ENCODE data around the gene CEP85L.

CEP85L gene

GRCh38 chr6:118565311-118565960, 86.0 kb downstream of the CEP85L start:
- peak; percentile 36 for TF ChIP-seq CTCF (IDR thresholded peaks at IDR 0.05; ENCODE audit: low read depth, low read length, missing control alignments)
- DNase-seq (ENCODE audit: extremely low read depth, low read depth) = no peak
- H3K4me3 ChIP-seq (replicated peaks; ENCODE audit: low read depth, low read length) = no peak overlapping the region

- no peak overlapping the region for H3K4me3 ChIP-seq (replicated peaks; ENCODE audit: low read depth, low read length)
- no peak for DNase-seq (ENCODE audit: extremely low read depth, low read depth)
- TF ChIP-seq CTCF (IDR thresholded peaks at IDR 0.05; ENCODE audit: low read depth, low read length, missing control alignments) = no peak
Observed at GRCh38 chr6:118562959-118563358, 88.4 kb downstream of the CEP85L start.

DNA sequence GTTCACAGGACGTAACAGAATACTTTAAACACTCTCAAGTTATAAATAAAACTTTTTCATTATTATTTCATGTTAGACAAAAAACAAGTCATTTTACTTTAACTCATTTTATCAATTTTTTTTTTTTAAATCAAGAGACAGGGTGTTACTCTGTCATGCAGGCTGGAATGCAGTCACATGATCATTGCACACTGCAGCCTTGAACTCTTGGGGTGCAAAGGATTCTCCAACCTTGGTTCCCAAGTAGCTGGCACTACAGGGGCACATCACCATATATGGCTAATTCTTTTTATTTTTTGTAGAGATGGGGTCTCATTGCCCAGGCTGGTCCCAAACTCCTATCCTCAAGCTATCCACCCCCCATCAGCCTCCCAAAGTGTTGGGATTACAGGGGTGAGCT, 89.1 kb downstream of the CEP85L start:
- no peak overlapping the region for H3K4me3 ChIP-seq (replicated peaks; ENCODE audit: low read depth, low read length)
- no peak for TF ChIP-seq CTCF (IDR thresholded peaks at IDR 0.05; ENCODE audit: low read depth, low read length, missing control alignments)
- no peak for DNase-seq (ENCODE audit: extremely low read depth, low read depth)

DNA sequence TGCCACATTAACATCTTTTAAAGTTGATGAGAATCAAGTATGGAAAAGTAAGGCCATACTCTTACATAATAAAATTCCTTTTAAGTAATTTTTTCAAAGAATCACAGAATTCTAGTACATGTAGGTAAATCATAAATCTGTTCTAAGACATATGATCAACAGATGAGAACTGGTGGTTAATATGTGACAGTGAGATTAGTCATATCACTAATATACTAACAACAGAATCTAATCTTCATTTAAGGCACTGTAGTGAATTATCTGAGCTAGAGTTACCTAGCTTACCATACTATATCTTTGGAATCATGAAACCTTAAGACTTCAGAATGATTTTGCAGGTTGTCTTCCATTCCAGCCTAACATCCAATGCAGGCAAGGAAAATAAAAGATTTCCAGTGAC, 91.7 kb downstream of the CEP85L start:
- TF ChIP-seq CTCF (IDR thresholded peaks at IDR 0.05; ENCODE audit: low read depth, low read length, missing control alignments) = no peak
- no peak overlapping the region for H3K4me3 ChIP-seq (replicated peaks; ENCODE audit: low read depth, low read length)
- DNase-seq (ENCODE audit: extremely low read depth, low read depth) = no peak

- no peak for TF ChIP-seq CTCF (IDR thresholded peaks at IDR 0.05; ENCODE audit: low read depth, low read length, missing control alignments)
- DNase-seq (ENCODE audit: extremely low read depth, low read depth) = no peak
- no peak overlapping the region for H3K4me3 ChIP-seq (replicated peaks; ENCODE audit: low read depth, low read length)
Observed at GRCh38 chr6:118558464-118559217, 92.8 kb downstream of the CEP85L start.

DNA sequence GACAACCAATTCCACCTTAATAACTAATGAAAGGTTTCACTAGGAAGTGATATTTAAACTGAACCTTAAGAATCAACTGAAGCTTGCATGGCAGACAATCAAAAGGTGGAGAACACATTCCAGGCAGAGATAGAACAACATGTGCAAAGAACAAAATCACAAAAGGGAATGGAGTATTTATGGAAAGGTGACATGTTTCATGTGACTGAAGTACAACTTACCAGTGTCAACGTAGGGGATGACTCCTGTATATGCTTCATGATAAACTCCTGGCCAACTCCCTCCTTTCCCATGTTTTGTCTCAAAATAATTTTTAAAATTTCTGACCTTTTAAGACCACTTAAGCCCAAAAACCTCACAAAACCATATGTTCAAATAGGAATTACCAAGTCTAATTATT, 96.7 kb downstream of the CEP85L start:
- TF ChIP-seq CTCF (IDR thresholded peaks at IDR 0.05; ENCODE audit: low read depth, low read length, missing control alignments) = no peak
- H3K4me3 ChIP-seq (replicated peaks; ENCODE audit: low read depth, low read length) = no peak overlapping the region
- DNase-seq (ENCODE audit: extremely low read depth, low read depth) = no peak

All from HFF-Myc (cell line).